H9 (cell line): ENCODE results near the gene RAPGEF3. TPM values are rescaled to one million over a fixed set of nuclear protein-coding genes. Genes with fewer than 3 reads are reported as not detected.
A peak's percentile ranks its signal among the peaks of the same experiment; 100 is the strongest.

ENCODE experiments used
- DNase-seq: peaks from one replicate; pipeline ENCODE4 v3.0.0-alpha.2; 2017
- H2AFZ ChIP-seq: one replicate; pipeline ENCODE4 v1.6.1; 2013; ENCODE audit warnings: mild to moderate bottlenecking, low read length, control low read depth, moderate library complexity
- H2AK5ac ChIP-seq: 2 replicates; pipeline ENCODE4 v1.6.1; 2013; ENCODE audit warnings: low read length, control low read depth, mixed read lengths; ENCODE audit not compliant: insufficient read length
- H2BK120ac ChIP-seq: one replicate; pipeline ENCODE4 v1.6.1; 2013; ENCODE audit warnings: low read depth, mild to moderate bottlenecking, low read length, control low read depth, inconsistent platforms; ENCODE audit not compliant: poor library complexity, severe bottlenecking
- H2BK12ac ChIP-seq: 2 replicates; pipeline ENCODE4 v1.6.1; 2013; ENCODE audit warnings: low read length, control low read depth, mixed read lengths, low read depth; ENCODE audit not compliant: insufficient read length
- H2BK15ac ChIP-seq: 2 replicates; pipeline ENCODE4 v1.6.1; 2013; ENCODE audit warnings: low read depth, low read length, control low read depth
- H2BK20ac ChIP-seq: one replicate; pipeline ENCODE4 v1.6.1; 2013; ENCODE audit warnings: low read depth, mild to moderate bottlenecking, low read length, control low read depth, inconsistent platforms; ENCODE audit not compliant: poor library complexity, severe bottlenecking
- H2BK5ac ChIP-seq: 2 replicates; pipeline ENCODE4 v1.6.1; 2013; ENCODE audit warnings: low read length, control low read depth, mixed read lengths; ENCODE audit not compliant: insufficient read length
- H3K14ac ChIP-seq: 2 replicates; pipeline ENCODE4 v1.6.1; 2013; ENCODE audit warnings: low read length, control low read depth; ENCODE audit not compliant: insufficient read depth
- H3K18ac ChIP-seq: 2 replicates; pipeline ENCODE4 v1.6.1; 2013; ENCODE audit warnings: low read depth, mild to moderate bottlenecking, mixed read lengths, low read length, control low read depth; ENCODE audit not compliant: insufficient read length
- H3K23ac ChIP-seq: 2 replicates; pipeline ENCODE4 v1.6.1; 2013; ENCODE audit warnings: low read length, control low read depth, mixed read lengths, low read depth; ENCODE audit not compliant: insufficient read length
- H3K23me2 ChIP-seq: 2 replicates; pipeline ENCODE4 v1.6.1; 2013; ENCODE audit warnings: low read depth, mild to moderate bottlenecking, mixed read lengths, low read length, control low read depth; ENCODE audit not compliant: insufficient read length, poor library complexity, severe bottlenecking
- H3K27ac ChIP-seq: 2 replicates; pipeline ENCODE4 v1.5.1; 2013; ENCODE audit warnings: low read length, control low read depth, mixed read lengths, low read depth; ENCODE audit not compliant: insufficient read length
- H3K27me3 ChIP-seq: 2 replicates; pipeline ENCODE4 v1.6.1; 2013; ENCODE audit warnings: low read length, control low read depth, inconsistent platforms; ENCODE audit not compliant: insufficient read depth
- H3K4ac ChIP-seq: 2 replicates; pipeline ENCODE4 v1.6.1; 2013; ENCODE audit warnings: low read depth, mild to moderate bottlenecking, control low read depth, inconsistent platforms, low read length, moderate library complexity
- H3K4me1 ChIP-seq: 2 replicates; pipeline ENCODE4 v1.6.1; 2013; ENCODE audit warnings: low read length, control low read depth, inconsistent platforms; ENCODE audit not compliant: insufficient read depth
- H3K4me2 ChIP-seq: 2 replicates; pipeline ENCODE4 v1.6.1; 2013; ENCODE audit warnings: low read length, control low read depth, mixed read lengths; ENCODE audit not compliant: insufficient read length, insufficient read depth
- H3K56ac ChIP-seq: 2 replicates; pipeline ENCODE4 v1.6.1; 2013; ENCODE audit warnings: low read depth, mild to moderate bottlenecking, mixed read lengths, low read length, control low read depth; ENCODE audit not compliant: insufficient read length
- H3K79me1 ChIP-seq: 2 replicates; pipeline ENCODE4 v1.6.1; 2013; ENCODE audit warnings: low read depth, mild to moderate bottlenecking, moderate library complexity, low read length, control low read depth, inconsistent platforms; ENCODE audit not compliant: insufficient read depth, poor library complexity, severe bottlenecking
- H3K79me2 ChIP-seq: 2 replicates; pipeline ENCODE4 v1.6.1; 2013; ENCODE audit warnings: low read length, control low read depth, inconsistent platforms; ENCODE audit not compliant: insufficient read depth
- H3K9ac ChIP-seq: 2 replicates; pipeline ENCODE4 v1.6.1; 2013; ENCODE audit warnings: low read length, control low read depth, mixed read lengths; ENCODE audit not compliant: insufficient read length; ENCODE audit errors: extremely low read depth
- H3K9me3 ChIP-seq: one replicate; pipeline ENCODE4 v1.6.1; 2013; ENCODE audit warnings: low read depth, low read length, inconsistent platforms; ENCODE audit not compliant: control insufficient read depth
- H3T11ph ChIP-seq: one replicate; pipeline ENCODE4 v1.6.1; 2013; ENCODE audit warnings: mild to moderate bottlenecking, low read length, control low read depth, inconsistent platforms
- H4K20me1 ChIP-seq: one replicate; pipeline ENCODE4 v1.6.1; 2013; ENCODE audit not compliant: control insufficient read depth, insufficient read length, insufficient read depth
- H4K5ac ChIP-seq: 2 replicates; pipeline ENCODE4 v1.6.1; 2013; ENCODE audit warnings: low read depth, mild to moderate bottlenecking, mixed read lengths, low read length, control low read depth; ENCODE audit not compliant: insufficient read length
- H4K8ac ChIP-seq: replicated peaks from 2 replicates; pipeline ENCODE4 v1.6.1; 2013; ENCODE audit warnings: low read length, control low read depth, mixed read lengths, low read depth; ENCODE audit not compliant: insufficient read length
- H4K91ac ChIP-seq: 2 replicates; pipeline ENCODE4 v1.6.1; 2013; ENCODE audit warnings: low read depth, mild to moderate bottlenecking, moderate library complexity, mixed read lengths, low read length, control low read depth; ENCODE audit not compliant: insufficient read length
- H3K27ac Mint-ChIP-seq, 3 experiments: 2 replicates in 2 of 3; 3 replicates in 1 of 3; pipeline ENCODE4 v1.8.0; 2020 to 2021; ENCODE audit warnings: mixed read lengths in 3 of 3, mild to moderate bottlenecking in 1 of 3, moderate library complexity in 1 of 3
- H3K27me3 Mint-ChIP-seq: 2 replicates; pipeline ENCODE4 v1.8.0; 2021; ENCODE audit warnings: low read depth, mild to moderate bottlenecking, moderate library complexity, mixed read lengths
- H3K36me3 Mint-ChIP-seq, 3 experiments: 2 replicates in 2 of 3; 3 replicates in 1 of 3; pipeline ENCODE4 v1.8.0; 2020 to 2021; ENCODE audit warnings: low read depth in 3 of 3, mixed read lengths in 3 of 3; ENCODE audit not compliant: insufficient read depth in 1 of 3
- H3K4me1 Mint-ChIP-seq, 2 experiments: 2 replicates each; pipeline ENCODE4 v1.8.0; 2020; ENCODE audit warnings: mixed read lengths in 2 of 2
- H3K4me3 Mint-ChIP-seq, 2 experiments: 2 replicates in 1 of 2; 3 replicates in 1 of 2; pipeline ENCODE4 v1.8.0; 2020 to 2021; ENCODE audit warnings: mild to moderate bottlenecking in 2 of 2, mixed read lengths in 2 of 2, moderate library complexity in 1 of 2
- H3K9me3 Mint-ChIP-seq, 2 experiments: 2 replicates in 1 of 2; 3 replicates in 1 of 2; pipeline ENCODE4 v1.8.0; 2020; ENCODE audit warnings: mild to moderate bottlenecking in 2 of 2, mixed read lengths in 2 of 2, moderate library complexity in 1 of 2
- CTCF ChIP-seq: fragments of 200-600 bp; sonication (generic); conservative IDR thresholded peaks from 3 replicates; pipeline ENCODE4 v1.8.0; 2021; ENCODE audit warnings: antibody characterized with exemption, mild to moderate bottlenecking
- WGBS: extraction: QIAGEN DNeasy Blood & Tissue Kit; methylation state at CpG from one replicate; pipeline ENCODE4 v1.1.7; 2013; ENCODE audit warnings: missing lambda C conversion rate, low lambda C conversion rate, mixed read lengths; ENCODE audit not compliant: insufficient read length; ENCODE audit errors: extremely low coverage; 5-methylcytosine and 5-hydroxymethylcytosine counted together
- total RNA-seq: library from RNA; stranded (reverse); gene quantifications from 2 replicates; pipeline ENCODE4 v1.2.1, GENCODE V29; 2021

RAPGEF3 gene
- total RNA-seq, 1 experiment from 2014 or later = 7.4 TPM

GRCh38 chr12:47772738-47773061 lies 14.0 kb upstream of the RAPGEF3 start:
- Histone ChIP-seq H3K79me1 (no peaks in the 10 kb centered on the region), H3K4me1 (peaks cover 6% of the 10 kb centered on the region), H2BK20ac (no peak overlapping the region), H3K23me2 (peaks cover 6% of the 10 kb centered on the region), H3K56ac (no peak overlapping the region), H2BK12ac (no peak overlapping the region), H2BK15ac (no peak overlapping the region), H2BK5ac (no peak overlapping the region), H3K14ac (no peak overlapping the region), H3K4ac (no peak overlapping the region), H2AK5ac (no peak overlapping the region), H3K79me2 (no peaks in the 10 kb centered on the region), H3K4me2 (peak overlapping the region; percentile 69), H3K18ac (no peak overlapping the region), H3T11ph (no peak overlapping the region), H4K5ac (no peak overlapping the region), H3K23ac (no peak overlapping the region), H4K8ac (no peak overlapping the region), H4K91ac (no peak overlapping the region), H2BK120ac (no peak overlapping the region), H3K27me3 (no peaks in the 10 kb centered on the region), H3K27ac (no peak overlapping the region), H2AFZ (no peak overlapping the region), H3K9me3 (no peaks in the 10 kb centered on the region), H3K9ac (no peak overlapping the region), H4K20me1 (peaks cover 3% of the 10 kb centered on the region)
- Mint-ChIP-seq H3K4me3 (peak overlapping the region; percentile 59 to 75), H3K36me3 (peaks cover 0 to 1% (median 0%) of the 10 kb centered on the region in 3 experiments; a peak in 2 of 7 replicates), H3K9me3 (no peaks in the 10 kb centered on the region), H3K27ac (peak overlapping the region in 1 of 3 experiments; percentile 27; a peak in 1 of 7 replicates), H3K27me3 (peaks cover 22% of the 10 kb centered on the region), H3K4me1 (peaks cover 16 to 26% of the 10 kb centered on the region in 2 experiments)
- DNase-seq = no peak
- WGBS = no CpG with 5 or more reads among the region's 17 CpGs
- no peak for TF ChIP-seq CTCF
